Glomerular endothelial cell (primary cell): Measurements from ENCODE around the gene ST7. TPM values are rescaled to one million over a fixed set of nuclear protein-coding genes. Genes with fewer than 3 reads are reported as not detected.
"Not testable (repeated sequence)": the region's sequence is repeated elsewhere in the genome, so short reads cannot be mapped to it uniquely, and the experiment has no call there.

Experiments
- DNase-seq: peaks from one replicate; pipeline ENCODE4 v3.0.0-alpha.2; 2011; ENCODE audit warnings: low read depth, low spot score; ENCODE audit errors: extremely low read depth
- total RNA-seq: library from RNA; depleted of rRNA; stranded (reverse); fragments of >200 nt; gene quantifications from 2 replicates; pipeline ENCODE4 v1.2.3, GENCODE V29; 2015

Gene ST7
- total RNA-seq, 1 donor from 2014 or later, result 24.4 TPM

DNA sequence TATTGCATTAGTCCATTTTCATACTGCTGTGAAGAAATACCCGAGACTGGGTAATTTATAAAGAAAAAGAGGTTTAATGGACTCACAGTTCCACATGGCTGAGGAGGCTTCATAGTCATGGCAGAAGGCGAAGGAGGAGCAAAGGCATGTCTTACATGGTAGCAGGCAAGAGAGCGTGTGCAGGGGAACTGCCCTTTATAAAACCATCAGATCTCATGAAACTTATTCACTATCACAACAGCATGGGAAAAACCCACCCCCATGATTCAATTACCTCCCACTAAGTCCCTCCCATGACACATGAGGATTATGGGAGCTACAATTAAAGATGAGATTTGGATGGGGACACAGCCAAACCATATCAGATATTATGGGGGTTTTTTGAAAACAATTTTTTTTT is 21.7 kb downstream of the ST7 start:
- not testable (repeated sequence) for DNase-seq

DNA sequence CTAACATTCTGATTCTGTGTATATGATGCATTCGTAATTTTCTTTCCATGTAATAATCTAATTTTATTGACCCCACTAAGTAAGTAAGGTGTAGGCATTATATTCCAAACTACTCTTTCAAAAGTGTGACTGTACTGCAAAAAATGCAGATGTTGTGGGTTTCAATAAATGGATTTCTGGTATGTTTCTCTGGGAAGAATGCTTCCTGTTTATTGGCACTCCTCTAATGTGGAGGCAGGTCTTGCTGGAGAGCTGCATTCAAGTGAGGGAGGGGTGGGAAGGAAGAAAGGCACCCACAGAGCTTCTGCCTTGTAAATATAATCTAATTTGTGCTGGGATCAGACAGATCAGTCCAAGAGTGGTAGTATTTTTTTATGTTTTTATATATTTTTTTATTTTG is 23.9 kb downstream of the ST7 start:
- DNase-seq, result no peak

DNA sequence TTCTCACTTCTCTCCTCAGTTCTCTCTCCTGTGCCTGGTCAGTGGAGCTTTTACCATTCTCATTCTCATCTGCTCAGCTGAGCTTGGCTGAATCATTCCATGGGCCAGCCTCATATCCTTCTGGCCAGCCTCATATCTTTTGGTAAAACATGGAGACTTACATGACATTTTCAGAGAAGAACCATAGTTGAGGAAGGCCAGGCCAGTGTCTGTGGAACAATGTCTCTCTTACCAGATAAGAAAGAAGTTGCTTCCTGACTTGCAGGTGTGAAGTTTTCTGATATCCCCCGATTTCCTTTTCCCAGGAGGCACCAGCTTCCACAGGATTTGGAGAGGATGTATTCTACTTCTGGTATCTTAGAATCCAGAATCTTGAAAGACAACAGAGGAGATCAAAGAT is 24.7 kb downstream of the ST7 start:
- no peak for DNase-seq

DNA sequence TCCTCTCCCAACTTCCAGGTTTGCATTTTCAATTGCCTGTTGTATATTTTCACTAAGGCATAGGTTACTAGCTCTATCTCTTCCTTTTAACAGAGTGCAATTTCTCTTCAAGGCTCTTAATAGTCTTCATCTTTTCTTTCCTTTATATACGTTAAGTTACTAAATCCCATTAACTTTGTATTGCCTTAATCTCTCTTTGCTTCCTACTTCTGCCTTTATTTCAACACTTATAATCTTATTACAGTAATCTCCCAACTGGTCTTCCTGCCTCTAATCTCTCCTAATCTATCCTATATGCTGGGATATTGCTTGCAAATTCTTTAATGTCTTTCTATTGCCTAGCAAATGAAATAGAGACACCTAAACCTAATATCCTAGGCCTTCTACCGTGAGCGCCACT is 26.1 kb downstream of the ST7 start:
- DNase-seq, result no peak

DNA sequence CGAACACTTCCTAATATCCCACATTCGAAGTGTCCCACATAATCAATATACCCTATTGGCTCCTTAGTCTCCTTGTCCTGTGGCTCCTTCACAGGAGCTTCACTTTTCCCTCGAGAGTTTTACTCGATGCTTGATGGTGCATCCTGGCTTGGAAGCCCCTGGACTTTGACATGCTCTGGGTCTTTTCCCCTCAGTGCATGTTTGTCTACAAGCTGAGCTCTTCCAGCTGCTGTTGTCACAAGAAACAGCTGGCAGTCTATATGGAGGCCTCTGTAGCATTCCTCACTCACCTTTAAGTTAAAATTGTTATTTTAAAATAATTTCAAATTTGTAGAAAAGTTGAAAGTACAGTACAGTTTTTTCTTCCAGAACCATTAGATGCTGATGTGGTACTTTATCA is 27.1 kb downstream of the ST7 start:
- no peak for DNase-seq

DNA sequence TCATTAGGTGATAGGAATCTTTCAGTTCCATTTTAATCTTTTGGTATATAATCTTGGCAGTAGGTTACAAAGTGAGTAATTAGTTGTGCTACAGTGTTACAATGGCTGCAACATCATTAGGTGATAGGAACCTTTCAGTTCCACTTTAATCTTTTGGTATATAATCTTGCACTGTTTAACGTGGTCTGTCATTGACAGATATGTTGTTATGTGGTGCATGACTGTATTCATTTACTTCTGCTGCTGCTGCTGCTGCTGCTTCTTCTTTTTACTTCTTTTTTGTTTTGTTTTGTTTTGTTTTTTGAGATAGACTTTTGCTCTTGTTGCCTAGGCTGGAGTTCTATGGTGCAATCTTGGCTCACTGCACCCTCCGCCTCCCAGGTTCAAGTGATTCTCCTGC is 28.6 kb downstream of the ST7 start:
- DNase-seq, result no peak

DNA sequence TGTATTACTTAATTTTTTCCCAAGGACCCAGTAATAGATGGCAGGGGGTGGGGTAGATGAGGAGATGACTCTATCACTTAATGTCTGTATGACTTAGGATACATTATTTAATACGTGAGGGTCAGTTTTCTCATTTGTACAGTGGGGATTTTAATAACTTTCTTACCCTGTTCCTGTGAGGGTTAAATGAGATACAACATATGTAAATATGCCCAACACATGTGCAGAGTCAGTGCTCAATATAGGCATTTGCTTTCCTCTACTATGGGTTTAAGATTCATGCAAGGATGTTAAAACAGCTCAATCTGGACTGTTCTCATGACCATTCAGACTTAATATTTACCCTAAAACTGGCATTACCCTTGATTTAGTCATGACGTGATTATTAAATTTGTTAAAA is 31.2 kb downstream of the ST7 start:
- no peak for DNase-seq

DNA sequence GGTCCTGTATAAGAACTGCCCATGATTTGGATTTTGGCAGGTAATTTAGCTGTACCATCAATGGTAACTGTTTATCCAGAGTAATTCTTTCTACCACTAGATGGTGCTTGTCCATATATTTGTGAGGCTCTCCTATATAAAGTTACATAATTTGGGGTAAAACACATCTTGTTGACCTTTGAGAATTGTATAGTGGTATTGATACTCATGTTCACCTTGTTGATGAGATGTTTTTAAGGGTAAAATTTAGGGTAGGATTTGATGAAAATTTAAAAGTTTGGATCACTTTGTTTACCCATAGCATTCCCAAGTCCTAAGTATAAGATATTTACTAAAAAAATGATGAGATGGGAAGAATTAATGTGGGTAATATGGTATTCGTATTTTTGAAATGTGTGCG is 31.6 kb downstream of the ST7 start:
- no peak for DNase-seq

DNA sequence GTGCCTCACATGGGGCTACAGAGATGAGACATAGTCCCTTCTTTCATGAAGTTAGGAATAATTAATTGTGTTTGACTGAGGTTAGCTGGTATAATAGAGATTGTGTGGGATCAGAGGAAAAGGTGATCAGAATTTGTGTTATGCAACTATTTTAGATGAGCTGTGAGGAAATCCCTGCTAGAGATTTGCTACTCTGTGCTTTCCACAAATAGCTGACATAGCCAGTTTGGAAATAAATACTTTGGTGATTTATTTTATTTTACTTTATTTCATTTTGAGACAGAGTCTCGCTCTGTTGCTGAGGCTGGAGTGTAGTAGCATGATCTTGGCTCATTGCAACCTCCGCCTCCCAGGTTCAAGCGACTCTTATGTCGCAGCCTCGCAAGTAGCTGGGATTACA is 32.3 kb downstream of the ST7 start:
- DNase-seq, result no peak

DNA sequence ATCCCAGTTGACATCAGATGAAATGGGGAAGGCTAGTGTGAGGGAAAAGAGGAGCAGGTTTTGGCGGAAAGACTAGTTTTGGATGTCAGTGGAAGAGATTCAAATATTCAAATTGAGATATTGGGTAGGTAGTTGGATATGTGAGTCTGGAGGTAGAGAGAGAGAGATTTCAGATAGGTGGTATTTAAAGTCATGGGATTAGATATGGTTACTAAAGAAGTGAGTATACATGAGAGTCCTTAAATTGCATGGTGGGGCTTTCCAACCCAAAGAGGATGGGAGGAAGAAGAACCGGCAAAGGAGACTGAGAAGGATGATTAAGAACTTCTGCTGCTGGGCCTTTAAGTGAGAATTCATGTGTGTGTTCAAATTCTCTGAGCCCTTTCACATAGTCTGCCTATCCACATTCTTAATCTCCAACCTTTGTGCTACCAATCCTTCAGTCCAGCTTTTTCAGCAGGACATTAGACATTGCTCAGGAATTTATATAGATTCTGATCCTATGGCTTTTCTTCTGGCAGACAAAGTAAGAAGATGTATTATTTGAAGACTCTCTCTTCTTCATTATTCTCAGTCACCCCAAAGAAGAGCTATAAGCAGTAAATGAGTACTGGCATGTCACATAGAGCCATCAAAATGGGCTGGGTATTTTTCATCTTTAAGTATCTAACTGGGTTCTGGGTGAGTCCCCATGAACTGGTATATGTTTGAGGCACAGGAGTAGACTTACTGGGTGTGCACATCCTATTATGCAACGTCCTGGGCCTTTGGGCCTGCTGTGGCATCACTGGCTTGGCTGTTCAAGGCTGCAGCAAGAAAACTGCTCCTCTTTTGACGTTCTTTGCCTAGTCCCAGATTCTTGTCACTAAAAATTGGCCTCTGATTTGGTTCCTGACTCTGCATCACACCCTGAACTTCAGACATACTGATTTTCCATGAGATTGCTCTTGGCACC is 33.6 kb downstream of the ST7 start:
- no peak for DNase-seq

DNA sequence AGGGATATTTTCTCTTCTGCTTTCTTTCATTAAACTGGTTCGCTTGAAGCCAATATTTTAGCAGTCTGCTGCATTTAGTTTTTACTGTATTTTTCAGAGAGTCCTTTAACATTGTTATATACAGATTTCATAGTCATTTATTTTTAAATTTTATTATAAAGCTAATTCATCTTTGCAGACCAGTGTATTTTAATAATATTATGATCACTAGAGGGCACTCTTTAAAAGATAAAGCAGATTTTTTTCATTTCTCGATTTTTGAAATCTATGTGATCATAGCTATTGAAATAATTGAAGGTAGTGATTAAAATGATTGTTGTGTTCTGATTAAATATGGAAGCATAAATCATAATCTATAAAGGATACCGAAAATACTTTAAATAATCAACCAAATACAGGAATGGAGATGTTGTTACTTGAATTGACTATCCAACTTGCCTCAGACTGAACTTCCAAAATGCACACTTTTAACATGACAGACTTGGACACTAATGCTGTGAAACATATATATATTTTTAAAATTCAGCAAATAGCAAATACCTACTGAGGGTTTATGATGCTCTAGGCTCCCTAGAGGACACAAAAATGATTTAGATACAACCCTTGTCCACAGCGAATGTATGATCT is 35.2 kb downstream of the ST7 start:
- no peak for DNase-seq

DNA sequence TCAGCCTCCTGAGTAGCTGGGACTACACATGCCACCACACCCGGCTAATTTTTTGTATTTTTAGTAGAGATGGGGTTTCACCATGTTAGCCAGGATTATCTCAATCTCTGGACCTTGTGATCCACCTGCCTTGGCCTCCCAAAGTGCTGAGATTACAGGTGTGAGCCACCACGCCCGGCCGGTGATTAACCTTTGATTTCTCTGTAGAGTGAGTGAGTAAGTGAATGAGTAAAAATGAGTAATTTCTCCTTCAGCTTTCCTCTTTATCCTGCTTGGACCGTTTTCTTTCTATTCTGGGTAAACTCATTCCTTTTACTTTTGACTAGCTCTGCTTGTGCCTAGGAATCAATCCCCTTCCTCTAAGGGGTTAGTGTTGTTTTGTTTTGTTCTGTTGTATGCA is 36.8 kb downstream of the ST7 start:
- DNase-seq, result no peak

DNA sequence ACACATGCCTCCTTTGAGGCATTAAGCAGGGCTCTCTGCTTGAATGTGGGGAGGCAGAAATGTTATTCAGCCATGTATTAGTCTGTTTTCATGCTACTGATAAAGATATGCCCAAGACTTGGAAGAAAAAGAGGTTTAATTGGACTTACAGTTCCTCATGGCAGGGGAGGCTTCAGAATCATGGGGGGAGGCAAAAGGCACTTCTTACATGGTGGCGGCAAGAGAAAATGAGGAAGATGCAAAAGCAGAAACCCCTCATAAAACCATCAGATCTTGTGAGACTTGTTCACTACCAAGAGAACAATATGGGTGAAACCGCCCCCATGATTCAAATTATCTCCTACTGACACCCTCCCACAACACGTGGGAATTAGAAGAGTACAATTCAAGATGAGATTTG is 37.9 kb downstream of the ST7 start:
- no peak for DNase-seq

DNA sequence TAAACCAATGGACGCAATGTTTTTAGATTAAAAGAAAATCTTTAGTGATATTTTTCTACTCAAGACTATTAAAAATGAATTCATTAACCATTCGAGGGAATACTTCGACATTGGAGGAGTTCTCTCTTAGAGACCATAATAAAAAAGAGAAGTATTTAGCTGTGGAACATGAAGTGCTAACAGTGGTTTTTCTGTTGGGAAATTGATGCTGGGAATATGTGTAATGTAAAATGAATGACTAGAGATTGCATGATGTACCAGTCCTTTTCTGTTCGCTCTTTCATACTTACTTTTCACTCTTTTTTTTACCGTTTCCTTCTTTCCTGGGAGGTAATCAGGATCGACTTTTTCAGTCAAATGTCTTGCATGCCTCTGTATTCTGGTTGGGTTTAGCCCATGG is 41.3 kb downstream of the ST7 start:
- DNase-seq, result no peak

DNA sequence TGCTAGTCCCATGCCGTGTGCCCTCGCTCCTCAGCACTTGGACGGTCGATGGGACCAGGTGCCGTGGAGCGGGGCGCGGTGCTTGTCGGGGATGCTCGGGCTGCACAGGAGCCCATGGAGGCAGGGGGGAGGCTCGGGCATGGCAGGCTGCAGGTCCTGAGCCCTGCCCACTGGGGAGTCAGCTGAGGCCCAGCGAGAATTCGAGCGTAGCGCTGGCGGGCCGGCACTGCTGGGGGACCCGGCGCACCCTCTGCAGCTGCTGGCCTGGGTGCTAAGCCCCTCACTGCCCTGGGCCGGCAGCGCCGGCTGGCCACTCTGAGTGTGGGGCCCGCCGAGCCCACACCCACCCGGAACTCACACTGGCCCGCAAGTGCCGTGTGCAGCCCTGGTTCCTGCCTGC is 44.7 kb downstream of the ST7 start:
- no peak for DNase-seq

DNA sequence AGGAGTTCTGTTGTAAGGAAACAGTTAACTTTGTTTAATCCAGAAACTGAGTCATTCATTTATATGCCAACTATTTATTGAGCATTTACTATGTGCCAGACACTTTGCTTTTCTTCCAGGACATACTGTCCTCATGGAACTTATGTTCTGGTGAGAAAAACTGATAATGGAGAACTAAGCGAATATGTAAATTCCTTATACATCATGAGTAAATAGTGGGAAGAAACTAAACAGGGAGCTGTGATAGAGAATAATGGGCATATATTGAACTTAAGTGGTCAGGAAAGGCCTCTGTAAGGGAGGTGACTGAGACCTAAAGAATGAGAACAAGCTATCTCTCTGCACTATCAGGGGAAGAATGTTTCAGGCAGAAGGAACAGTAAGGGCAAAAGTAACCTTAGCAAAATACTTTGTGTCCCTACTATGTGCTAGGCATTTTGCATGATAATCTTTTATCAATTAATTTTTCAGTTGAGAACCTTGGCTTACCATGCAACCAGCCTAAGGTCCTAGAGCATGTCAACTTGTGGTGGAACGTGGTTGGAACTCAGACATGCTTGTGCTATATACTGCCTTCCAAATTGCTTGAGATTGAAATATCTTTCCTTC is 45.4 kb downstream of the ST7 start:
- no peak for DNase-seq

DNA sequence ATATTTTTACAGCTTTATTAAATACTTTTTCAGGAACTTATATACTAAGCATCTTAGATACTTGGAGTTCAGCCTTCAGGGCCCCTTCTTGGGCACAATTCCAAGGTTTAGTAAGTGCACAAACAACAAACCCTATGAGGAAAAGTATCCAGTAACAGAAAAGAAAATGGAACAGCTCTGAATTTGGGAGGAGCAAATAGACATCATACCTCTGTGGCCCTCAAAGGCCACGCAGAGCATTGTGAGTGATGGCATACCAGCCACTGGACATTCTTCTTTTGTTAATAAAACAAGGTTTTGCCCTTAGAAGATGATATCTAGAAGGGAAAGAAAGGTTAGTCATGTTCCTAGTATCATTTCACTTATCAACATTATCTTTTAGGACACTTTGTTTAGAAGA is 46.0 kb downstream of the ST7 start:
- no peak for DNase-seq

DNA sequence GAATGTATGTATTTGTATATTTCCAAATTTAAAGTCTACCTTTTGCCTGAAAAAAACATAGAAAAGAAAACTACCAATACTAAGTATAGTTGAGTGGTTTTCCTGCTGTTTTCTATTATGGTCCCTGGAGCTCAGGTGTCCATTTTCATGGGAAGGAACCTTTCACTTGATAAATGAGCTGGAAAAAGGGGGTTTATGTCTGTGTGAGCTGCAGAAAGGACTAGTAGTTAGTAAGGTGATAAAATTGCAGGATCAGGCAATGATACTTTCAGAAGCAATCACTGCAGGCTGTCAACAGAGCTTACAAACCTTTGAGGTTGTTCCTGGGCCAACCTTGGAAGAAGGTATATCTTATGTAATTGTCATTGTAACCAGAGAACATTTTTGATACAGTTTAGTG is 48.0 kb downstream of the ST7 start:
- DNase-seq, result no peak

DNA sequence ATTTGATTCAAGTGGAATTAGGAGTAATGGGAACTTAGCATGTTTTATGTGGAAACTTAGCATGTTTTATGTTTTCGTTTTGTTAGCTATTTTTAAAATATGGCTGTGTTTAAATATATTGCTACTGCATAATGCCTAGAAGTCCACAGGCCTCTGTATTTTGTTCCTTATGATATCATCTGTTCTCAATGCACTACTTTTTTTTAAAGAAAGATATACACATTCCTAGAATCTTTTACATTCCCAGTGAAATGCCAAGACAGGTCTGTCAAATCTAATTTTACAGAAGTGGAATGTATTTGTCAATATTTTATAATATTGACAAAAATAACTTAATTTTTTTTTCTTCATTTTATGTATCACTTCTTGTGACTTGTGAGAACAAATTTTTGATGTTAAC is 51.6 kb downstream of the ST7 start:
- DNase-seq, result no peak

DNA sequence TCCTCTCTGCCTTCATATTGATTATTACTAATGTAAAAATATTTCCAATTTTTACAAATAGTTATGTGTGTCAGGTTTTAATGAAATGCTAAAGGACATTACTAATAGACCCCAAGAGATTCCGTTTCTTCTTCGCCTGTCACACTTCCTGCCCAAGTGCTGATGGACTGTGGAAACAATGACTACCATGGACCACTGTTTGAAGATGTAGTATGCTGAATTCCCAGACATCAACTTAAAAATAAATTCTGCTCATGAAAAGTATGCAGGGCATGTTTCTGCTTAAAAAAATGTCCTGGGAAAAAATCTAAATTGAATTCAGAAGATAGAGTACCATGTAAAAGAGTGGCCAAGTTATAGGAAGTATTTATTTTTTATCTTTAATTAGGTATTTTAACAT is 52.1 kb downstream of the ST7 start:
- DNase-seq, result no peak

DNA sequence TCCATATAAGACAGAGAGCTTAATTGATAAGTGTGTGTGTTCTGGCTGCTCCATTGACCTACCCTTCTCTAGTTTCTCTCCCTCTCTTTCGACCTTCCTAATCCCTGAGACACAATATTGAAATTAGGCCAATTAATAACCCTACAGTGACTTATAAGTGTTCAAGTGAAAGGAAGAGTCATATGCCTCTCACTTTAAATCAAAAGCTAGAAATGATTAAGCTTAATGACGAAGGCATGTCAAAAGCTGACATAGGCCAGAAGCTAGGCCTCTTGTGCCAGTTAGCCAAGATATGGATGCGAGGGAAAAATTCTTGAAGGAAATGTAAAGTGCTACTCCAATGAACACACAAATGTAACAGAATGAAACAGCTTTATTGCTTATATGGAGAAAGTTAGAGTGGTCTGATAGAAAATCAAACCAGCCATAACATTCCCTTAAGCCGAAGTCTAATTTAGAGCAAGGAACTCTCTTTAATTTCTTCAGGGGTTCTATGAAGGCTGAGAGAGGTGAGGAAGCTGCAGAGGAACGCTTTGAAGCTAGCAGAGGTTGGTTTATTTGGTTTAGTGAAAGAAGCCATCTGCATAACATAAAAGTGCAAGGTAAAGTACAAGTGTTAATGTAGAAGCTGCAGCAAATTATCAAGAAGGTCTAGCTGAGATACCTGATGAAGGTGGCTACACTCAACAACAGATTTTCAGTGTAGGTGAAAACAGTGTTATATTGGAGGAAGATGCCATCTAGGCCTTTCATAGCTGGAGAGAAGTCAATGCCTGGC is 53.8 kb downstream of the ST7 start:
- no peak for DNase-seq
